ENCODE data around the gene SLC18B1. TPM values are rescaled to one million over a fixed set of nuclear protein-coding genes. Genes with fewer than 3 reads are reported as not detected.

Gene SLC18B1
- polyA plus RNA-seq, 1 experiment: 10.2 TPM

GRCh38 chr6:132758689-132759088 lies 39.7 kb downstream of the SLC18B1 start:
- Histone ChIP-seq H3K9me3 (ENCODE audit: control insufficient read depth, insufficient read depth, low read length) (no peaks in the 10 kb centered on the region), H3K27me3 (ENCODE audit: control insufficient read depth, insufficient read depth, low read length) (no peaks in the 10 kb centered on the region), H3K27ac (ENCODE audit: low read depth, low read length) (no peak overlapping the region), H3K4me3 (ENCODE audit: low read depth, low read length) (no peak overlapping the region)
- ChIA-PET POLR2A (no interaction called here), CTCF (no interaction called here)
- no peak for TF ChIP-seq CTCF (IDR thresholded peaks at IDR 0.05; ENCODE audit: low read depth, low read length)
- no peak for DNase-seq (ENCODE audit: low read depth, low spot score)

DNA sequence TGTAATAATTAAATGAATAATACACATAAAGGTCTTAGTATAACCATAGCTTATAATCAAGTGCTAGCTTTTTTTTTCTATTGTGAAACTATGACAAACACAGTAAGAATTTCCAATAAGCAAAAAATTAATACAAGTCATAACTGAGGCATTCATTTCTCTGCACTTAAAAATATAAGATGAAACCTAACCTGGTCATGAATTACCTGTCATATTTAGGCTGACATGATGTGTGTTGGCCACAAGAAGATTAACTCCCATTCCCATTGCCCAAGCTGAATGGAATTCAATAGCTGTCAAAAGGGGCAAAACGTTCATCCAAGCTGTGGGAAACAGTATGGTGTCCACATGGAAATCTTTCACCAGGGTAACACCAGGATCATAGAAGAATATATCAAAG lies 46.2 kb downstream of the SLC18B1 start:
- no peaks in the 10 kb centered on the region for H3K9me3 ChIP-seq (ENCODE audit: control insufficient read depth, insufficient read depth, low read length)
- CTCF ChIA-PET: no interaction called here
- DNase-seq (ENCODE audit: low read depth, low spot score): no peak
- H3K4me3 ChIP-seq (ENCODE audit: low read depth, low read length): no peak overlapping the region
- no peak for TF ChIP-seq CTCF (IDR thresholded peaks at IDR 0.05; ENCODE audit: low read depth, low read length)
- no peaks in the 10 kb centered on the region for H3K27me3 ChIP-seq (ENCODE audit: control insufficient read depth, insufficient read depth, low read length)
- no peak overlapping the region for H3K27ac ChIP-seq (ENCODE audit: low read depth, low read length)
- POLR2A ChIA-PET: interaction anchor here (0.6 kb wide), 1 partner anchor 62 kb away, joined by 3 read pairs; the partner anchor contains the start of gene RPS12

DNA sequence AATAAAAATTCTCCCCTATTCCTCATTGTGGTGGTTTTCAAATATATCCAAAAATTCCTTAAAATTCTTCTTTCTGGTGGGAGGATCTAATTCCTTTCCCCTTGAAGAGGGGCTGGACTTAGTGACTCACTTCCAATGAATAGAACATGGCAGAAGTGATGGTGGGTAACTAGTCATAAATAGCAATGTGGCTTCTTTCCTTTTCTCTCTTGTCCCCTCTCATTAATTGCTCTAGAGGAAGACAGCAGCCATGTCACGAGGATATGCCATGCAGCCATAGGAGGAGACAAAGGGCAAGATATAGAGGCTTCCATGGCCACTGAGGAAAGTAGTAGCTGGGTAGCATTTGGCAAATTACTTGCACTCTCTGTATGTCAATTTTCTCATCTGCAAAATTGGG lies 46.6 kb downstream of the SLC18B1 start:
- H3K27me3 ChIP-seq (ENCODE audit: control insufficient read depth, insufficient read depth, low read length): no peaks in the 10 kb centered on the region
- CTCF ChIA-PET: no interaction called here

DNA sequence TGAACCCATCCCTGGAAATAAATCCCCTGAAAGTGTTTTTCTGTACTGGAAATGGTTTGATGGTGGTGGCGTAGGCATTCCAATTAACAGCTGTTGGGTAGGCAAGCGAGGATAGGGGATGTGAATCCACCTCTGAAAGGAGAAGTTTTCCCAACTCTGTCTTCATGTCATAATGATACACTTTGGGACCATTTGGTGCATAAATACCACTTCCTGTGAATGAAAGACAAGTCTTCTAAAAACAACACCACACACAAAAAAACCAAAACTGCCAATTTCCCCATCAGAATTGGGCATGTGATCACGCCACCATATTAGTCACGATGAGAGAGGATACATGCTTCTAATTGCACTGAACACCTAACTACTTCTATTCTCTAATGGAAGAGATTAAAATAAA lies 47.1 kb downstream of the SLC18B1 start:
- Histone ChIP-seq H3K27me3 (ENCODE audit: control insufficient read depth, insufficient read depth, low read length) (no peaks in the 10 kb centered on the region), H3K27ac (ENCODE audit: low read depth, low read length) (no peak overlapping the region), H3K4me3 (ENCODE audit: low read depth, low read length) (no peak overlapping the region), H3K9me3 (ENCODE audit: control insufficient read depth, insufficient read depth, low read length) (no peaks in the 10 kb centered on the region)
- ChIA-PET POLR2A (no interaction called here), CTCF (no interaction called here)
- DNase-seq (ENCODE audit: low read depth, low spot score): no peak
- no peak for TF ChIP-seq CTCF (IDR thresholded peaks at IDR 0.05; ENCODE audit: low read depth, low read length)

More for the DNA sequence above, 46.6 kb downstream of the SLC18B1 start:
- no peaks in the 10 kb centered on the region for H3K9me3 ChIP-seq (ENCODE audit: control insufficient read depth, insufficient read depth, low read length)
- H3K27ac ChIP-seq (ENCODE audit: low read depth, low read length): no peak overlapping the region
- POLR2A ChIA-PET: interaction anchor here (0.6 kb wide), 1 partner anchor 62 kb away, joined by 3 read pairs; the partner anchor contains the start of gene RPS12
- H3K4me3 ChIP-seq (ENCODE audit: low read depth, low read length): no peak overlapping the region
- TF ChIP-seq CTCF (IDR thresholded peaks at IDR 0.05; ENCODE audit: low read depth, low read length): no peak
- no peak for DNase-seq (ENCODE audit: low read depth, low spot score)

- H3K27me3 ChIP-seq (ENCODE audit: control insufficient read depth, insufficient read depth, low read length): no peaks in the 10 kb centered on the region
- no peak for TF ChIP-seq CTCF (IDR thresholded peaks at IDR 0.05; ENCODE audit: low read depth, low read length)
- H3K27ac ChIP-seq (ENCODE audit: low read depth, low read length): no peak overlapping the region
- no peak for DNase-seq (ENCODE audit: low read depth, low spot score)
- ChIA-PET CTCF (no interaction called here), POLR2A (no interaction called here)
- H3K4me3 ChIP-seq (ENCODE audit: low read depth, low read length): no peak overlapping the region
- no peaks in the 10 kb centered on the region for H3K9me3 ChIP-seq (ENCODE audit: control insufficient read depth, insufficient read depth, low read length)
Observed at GRCh38 chr6:132750455-132751248, 47.8 kb downstream of the SLC18B1 start.
